ENCODE measurements around the gene DSG3.
"Not testable (repeated sequence)": the region's sequence is repeated elsewhere in the genome, so short reads cannot be mapped to it uniquely, and the experiment has no call there.

The DSG3 gene

GRCh38 chr18:31494705-31495244, 47.2 kb downstream of the DSG3 start:
- DNase-seq, result not testable (repeated sequence)

- DNase-seq, result peak; percentile 62
These were observed 49.9 kb downstream of the DSG3 start for GRCh38 chr18:31497404-31497835.

DNA sequence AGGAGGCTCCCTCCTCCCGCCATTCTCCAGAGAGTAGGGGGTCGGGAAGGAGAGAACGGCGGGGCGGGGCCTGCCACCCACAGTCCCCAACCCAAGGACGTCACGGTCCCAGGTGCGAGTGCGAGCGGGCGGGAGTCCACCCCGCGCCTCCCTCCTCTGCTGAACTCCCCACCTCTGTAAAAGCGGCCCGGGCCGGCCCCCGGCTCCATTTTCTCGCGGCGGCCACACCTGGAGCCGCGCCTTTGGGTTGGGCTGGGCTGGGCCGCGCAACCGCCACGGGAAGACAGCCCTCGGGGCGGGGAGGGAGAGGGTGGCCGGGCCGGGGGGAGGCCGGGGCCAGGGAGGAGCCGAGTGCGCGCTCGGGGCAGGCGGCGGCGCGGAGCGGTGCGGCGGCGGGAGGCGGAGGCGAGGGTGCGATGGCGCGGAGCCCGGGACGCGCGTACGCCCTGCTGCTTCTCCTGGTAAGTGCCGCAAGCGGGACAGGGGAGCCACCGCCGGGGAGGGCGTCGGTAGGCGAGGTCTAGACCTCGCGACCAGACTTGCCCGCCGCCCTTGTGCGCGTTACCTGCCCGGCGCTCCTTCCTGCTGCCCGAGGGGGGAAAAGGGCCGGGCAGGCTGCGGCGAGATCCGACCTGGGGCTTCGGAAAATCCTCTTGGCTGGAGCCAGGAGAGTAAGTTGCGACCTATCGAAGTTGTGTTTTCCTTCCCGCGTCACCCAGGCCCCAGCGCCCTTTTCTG, 50.5 kb downstream of the DSG3 start, which contains the start of gene DSG2:
Gene DSG2, plus strand, starts transcription at position 342 of the 738 bp plus-strand sequence. Its CDS starts 75 bp downstream, at position 417.
- peak; percentile 91 for DNase-seq

- peak; percentile 11 for DNase-seq
These were observed 51.3 kb downstream of the DSG3 start for GRCh38 chr18:31498574-31499524.

DNA sequence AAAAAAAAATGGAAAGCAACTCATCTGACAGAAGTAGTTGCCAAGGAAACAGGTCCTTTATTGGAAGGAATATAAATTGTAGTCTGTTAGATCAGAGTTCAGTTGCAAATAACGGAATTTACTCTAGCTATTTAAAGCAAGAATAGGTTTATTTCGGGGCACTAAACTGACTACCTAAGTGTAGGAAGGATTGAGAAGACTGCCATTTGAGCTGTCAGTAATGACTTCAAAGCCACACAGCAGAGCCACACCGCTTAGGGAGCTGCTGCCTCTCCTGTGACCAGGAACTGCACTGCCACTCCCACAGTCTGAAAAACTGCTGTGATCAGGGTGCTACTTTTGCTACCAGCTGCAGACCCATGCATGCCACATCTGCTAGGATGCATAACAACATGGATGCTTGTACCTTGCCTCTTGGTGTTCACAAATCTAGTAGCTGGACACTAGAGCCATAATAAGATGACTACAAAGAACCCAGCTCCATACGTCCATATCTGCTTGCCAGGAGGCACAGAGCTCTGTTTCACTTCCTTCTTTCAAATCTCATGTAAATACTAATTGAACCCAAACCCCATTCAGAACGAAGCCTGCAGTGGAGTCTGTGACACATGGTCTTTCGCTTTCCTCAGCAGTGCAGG, 52.6 kb downstream of the DSG3 start:
- DNase-seq, result no peak

DNA sequence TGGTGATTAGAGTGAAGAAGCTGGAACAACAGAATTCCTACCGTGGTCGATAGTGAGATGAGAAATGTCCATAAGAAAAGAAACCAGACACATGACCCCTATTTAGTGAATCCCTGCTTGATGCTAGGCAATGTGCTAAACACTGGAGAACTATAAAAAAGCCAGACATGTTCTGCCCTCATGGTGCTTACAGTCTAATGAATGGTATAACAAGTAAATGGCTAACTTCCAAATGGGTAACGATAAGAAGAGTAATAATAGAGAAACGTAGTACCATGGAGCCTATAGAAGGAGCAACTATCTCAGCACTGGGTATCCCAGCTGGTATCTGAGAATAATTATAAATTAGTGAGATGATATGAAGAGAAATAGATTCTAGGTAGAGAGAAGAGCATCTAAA, 55.5 kb downstream of the DSG3 start:
- DNase-seq, result no peak

DNA sequence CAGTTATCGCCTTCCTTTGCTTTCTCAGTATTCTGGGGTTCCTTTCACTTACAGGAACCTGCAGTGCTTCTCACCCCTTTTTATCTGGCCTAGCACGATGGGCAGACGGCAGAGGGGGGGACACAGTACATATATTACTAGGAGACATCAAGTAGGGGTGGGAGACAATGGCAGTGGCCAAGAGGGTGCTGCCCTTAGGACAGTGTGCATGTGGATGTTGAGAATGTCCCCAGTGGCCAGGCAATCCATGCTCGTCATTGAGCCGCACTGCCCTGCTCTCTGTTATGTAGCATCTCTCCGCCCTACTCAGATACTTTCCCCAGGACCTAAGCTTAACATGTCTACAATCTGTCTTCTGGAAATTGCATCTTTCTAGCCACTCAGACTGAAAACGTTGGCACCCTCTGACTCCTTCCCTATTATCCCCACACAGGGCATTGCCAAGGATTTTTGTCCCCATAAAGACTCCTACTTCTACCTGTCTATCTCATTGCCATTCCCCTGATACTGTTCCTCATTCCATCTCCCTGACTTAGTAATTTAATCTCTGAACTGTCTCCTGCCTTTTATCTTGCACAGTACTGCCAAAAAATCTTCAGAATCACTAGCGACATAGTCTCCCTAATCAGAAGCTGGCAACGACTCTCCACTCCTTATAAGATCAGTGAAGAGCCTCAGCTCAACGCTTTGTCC, 57.1 kb downstream of the DSG3 start:
- no peak for DNase-seq

- DNase-seq, result no peak
These were observed 57.6 kb downstream of the DSG3 start for GRCh38 chr18:31505156-31505555.

DNA sequence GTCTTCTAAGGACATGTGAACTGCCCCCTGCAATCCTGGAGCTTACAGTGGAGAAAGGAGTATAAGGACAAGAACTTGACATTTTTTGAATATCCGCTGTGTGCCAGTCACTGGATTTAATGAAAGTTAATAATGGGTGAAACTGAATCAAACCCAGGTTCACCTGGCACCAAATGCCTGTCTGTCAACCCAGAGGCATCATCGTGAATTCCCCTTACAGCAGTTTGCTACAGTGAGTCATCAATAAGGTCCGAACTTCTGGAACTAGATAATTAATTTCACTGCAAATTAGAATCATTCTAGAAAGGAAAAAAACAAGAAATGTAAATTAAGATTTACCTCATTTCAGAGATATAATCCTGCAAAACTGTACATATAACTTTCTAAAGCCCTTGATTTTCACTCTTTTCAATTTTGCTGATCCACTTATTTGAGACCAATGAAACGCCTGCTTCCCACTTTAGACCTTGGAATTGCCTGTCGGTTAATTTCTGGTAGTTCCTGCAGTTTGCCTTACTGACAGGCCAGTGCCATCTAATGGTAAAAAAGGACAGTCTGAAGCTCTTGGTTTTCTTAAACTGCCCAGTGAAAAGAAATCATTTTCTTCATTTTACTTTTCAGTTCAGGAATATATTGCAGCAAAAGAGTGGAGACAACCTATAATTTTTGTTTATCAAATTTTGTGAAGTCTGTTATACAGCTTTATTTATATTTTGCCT, 58.6 kb downstream of the DSG3 start:
- no peak for DNase-seq

GRCh38 chr18:31507124-31507523, 59.6 kb downstream of the DSG3 start:
- DNase-seq, result not testable (repeated sequence)

DNA sequence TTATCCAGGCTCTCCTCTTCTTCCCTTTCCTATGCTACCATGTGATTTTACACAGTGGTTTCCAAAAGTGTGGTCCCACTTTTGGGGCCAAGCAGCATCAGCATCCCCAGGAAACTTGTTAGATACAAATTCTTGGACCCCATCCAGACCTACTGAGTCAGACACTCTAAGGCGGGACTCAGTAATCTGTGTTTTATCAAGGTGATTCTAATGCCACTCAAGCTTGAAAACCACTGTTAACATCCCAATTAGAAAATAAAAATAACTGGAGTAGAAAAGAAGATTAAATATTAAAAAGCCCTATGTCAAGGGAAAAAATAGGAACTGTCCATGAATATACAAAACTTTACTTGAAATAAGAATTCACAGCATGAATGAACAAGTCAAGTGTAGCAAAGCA, 61.2 kb downstream of the DSG3 start:
- DNase-seq, result no peak

- no peak for DNase-seq
These were observed 62.0 kb downstream of the DSG3 start for GRCh38 chr18:31509571-31509970.

DNA sequence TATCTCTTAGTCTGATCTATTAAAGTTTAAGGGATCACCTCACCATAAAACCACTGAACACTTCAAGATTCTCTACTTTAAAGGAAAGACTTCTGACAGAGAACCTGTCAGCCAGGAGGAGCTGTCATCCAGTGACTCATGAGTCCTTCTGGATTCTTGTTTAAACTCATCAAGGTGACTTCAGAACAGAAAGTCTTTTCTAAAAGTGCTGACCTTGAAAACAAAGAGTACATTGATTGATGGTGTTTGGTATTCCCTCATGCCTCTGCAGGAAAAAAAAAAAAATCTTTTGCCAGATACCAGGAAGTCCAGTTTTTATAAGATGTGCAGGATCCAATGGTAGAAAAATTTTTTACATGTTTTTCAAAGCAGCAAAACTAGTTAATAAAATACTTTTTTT, 62.8 kb downstream of the DSG3 start:
- no peak for DNase-seq

DNA sequence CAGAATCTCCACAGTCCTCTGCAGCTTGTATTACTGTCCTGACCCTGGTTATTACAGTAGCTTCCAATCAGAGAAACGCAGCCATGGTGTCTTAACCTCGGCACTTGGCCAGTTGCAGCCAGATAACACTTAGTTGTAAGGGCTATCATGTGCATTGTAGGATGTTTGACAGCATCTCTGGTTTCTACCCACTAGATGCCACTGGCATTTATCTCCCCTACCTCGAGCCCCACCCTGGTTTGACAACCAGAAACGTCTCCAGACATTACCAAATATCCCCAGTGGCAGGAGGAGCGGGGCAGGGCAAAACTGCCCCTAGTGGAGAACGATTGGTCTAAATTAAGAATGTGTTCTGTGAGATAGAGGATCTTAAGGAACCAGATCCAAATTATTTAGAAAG, 63.6 kb downstream of the DSG3 start:
- DNase-seq, result no peak

DNA sequence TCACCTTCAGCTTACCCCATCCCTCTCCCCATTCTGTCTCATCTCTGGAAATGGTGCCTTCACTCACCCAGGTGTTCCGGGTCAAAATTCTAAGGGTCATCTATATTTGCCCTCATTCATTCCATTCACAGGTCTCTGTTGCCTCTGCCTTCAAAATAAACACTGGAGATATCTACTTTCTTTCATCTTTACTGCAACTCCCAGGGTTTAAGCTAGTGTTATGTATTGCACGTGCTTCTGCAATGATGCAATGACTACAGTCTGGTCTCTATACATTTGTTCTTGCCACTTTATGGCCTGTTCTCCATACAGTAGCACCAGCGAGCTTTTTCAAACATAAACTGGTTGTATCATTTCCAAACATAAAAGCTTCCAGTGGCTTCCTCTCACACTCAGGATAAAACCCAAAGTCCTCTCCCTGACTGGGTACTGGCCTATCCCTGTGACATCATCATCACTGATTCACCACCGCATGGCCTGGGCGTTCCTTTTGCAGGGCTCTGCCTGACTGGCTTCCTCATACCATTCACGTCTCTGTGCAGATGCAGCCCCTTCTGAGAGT, 64.7 kb downstream of the DSG3 start:
- no peak for DNase-seq

GRCh38 chr18:31513189-31513935, 65.8 kb downstream of the DSG3 start:
- DNase-seq, result no peak

DNA sequence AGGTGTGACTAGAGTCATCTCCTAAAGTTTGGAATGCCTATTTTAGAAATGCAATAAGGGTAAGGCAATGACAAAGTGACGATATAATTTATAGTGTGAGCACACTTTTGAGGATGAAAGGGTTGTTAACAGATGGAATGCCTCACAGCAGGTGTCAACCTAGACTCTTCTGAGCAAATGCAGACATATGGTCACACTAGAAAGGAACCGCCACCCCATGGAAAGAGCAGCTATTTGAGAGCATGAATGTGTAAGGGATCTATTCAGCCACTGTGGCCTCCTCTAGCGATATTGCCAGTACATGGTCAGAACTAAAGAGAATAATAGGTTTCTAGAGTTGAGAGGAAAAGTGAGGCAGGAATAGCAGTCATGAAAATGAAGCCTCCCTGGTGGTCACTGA, 68.9 kb downstream of the DSG3 start:
- DNase-seq, result no peak

- DNase-seq, result no peak
These were observed 78.8 kb downstream of the DSG3 start for GRCh38 chr18:31526374-31526773.

Data from NCI-H510A (cell line).